Measurements from ENCODE around the gene TENM4.

The TENM4 gene

DNA sequence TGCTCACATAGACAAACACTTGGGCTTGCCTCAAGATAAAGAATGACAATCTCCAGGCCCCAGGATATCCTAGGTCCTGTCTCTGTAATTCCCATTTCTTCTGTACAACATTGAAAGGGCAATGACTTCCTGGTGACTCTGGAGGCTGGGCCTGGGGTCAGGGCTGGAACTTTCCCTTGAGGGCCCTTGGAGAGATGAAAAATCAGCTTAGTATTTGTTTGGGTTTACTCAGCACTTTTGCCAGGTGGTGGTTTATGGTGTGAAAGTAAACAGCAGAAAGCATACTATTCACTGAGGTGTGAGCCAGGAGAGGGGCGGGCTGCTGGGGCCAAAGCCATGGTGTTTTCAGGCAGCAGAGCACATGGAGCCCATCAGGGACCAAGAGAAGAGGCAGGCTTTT is 651.5 kb downstream of the TENM4 start:
- DNase-seq = no peak

DNA sequence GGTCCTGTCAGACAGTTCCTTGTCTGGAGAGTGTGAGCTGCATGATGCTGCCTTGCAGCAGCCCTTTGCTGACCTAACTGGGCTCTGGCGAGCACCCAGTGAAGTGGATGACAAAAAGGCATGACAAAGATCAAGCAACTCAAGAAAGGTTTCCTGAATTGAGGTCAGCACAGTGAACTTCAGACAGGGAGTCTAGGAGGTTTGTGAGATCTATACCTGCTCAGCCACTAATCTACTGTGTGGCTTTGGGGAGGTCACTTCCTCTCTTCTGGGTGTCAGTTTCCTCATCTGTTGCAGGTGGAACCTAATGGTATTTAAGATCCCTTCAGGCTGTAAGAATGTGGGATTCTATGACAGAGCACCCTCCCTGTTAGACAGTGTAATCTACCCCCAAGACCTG is 652.3 kb downstream of the TENM4 start:
- no peak for DNase-seq

GRCh38 chr11:78787696-78788095 is 653.1 kb downstream of the TENM4 start:
- no peak for DNase-seq

DNA sequence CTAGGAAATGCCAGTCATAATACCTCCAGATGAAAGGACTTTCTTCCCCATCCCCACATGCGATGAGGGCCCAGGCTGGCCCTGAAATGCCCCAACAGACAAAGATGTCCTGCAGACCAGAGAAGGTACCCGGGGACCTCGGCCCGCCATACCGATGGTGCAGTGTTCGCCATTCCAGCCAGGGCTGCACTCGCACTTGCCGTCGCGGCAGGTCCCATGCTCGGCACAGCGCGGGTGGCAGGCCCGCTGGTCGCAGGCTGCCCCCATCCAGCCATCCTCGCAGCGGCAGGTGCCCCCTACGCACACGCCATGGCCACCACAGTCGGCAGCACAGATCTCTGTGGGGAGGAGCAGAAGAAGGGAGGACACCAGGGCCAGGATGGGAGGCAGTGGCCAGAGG is 654.1 kb downstream of the TENM4 start:
- no peak for DNase-seq

DNA sequence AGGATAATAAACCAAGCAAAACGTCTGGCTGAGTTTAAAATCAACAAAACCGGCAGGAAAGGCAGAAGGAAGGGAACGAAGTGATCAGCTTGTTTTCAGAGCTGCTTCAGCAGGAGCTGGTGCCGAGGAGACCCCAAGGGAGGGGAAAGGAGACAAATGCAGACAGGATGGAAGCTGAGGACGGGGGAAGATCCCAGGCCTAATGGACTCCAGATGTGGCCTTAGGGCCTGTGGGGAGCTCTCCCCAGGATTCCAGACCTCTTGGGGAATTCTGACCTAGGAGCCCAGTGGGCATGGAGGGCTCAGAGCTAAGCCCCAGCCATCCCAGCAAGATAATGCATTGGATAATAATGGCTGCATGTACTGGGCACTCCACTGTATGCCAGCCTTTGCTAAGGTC is 654.7 kb downstream of the TENM4 start:
- no peak for DNase-seq

GRCh38 chr11:78784321-78785061 is 656.3 kb downstream of the TENM4 start:
- DNase-seq = no peak

DNA sequence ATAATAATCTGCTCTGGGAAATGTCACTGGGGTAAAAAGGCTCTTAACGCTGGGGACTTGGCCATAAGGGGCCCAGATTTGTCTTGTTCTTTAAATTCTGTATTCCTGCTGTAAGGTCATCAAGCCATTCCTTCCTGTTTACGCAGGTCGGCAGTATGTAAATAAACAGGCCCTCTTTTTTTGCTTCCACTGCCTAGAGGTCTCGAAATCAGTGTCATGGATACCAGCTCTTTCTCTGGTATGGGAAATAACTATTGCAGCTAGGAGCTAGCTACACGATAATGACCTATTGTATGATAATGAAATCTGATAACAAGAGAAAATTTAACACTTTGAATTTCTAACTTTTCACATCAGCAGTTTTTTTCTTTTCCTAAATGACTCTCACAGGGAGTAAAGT is 657.0 kb downstream of the TENM4 start:
- no peak for DNase-seq

GRCh38 chr11:78783301-78783700 is 657.5 kb downstream of the TENM4 start:
- no peak for DNase-seq

- no peak for DNase-seq
Observed at GRCh38 chr11:78782725-78783124, 658.1 kb downstream of the TENM4 start.

DNA sequence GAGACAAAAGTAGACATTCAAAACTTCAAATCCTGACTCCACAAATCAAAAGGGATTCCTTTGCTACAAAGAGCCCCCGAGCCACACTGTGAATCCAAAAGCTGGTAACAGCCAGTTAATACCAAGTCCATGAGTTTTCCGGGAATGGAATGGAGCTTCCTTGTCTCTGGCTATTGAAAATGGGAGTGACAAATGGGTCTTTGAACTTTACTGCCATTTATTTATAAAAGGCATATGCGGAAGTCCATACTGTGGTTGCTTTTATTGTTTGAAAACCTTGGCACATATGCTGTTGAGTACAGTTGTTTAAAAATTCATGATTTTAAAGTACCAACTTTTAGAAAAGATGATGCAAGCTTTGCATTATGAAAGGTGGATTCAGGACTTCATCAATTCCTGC is 659.9 kb downstream of the TENM4 start:
- no peak for DNase-seq

- DNase-seq = no peak
Observed at GRCh38 chr11:78773492-78773891, 667.3 kb downstream of the TENM4 start.

DNA sequence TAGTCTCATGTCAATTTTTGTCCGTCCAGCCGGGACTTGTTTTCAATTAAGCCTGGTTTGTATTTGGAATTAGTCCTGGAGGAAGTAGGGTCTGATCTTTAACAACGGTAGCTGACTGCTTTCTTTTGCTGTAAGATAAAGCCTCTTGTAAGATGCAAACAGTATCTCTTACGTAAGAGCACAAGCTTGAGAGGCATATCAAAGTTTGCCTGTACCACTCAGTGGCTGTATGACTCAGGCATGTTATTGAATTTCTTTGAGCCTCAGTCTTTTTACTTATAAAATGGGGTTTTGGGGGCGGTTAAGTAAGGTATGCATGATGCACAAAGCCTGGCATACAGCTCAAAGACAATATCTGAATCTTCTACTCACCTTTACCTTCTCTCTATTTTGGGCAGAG is 667.8 kb downstream of the TENM4 start:
- no peak for DNase-seq

DNA sequence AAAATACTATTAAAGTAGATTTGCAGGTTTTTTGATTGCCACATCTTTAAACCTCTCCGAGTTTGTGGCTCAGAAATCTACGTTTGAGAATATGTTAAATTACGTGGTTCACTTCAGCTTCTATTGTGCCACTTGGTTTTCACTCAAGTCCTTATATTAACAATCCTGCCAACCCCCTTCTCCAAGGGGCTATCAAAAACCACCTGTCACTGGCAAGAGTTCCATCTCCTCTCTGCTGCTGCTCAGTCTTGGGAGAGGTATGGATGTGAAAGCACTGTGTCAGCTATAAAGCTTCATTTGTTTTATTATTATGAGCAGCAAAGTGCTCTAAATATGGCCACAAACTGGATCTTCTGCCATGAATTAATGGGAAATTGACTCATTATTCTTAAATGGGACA is 668.6 kb downstream of the TENM4 start:
- DNase-seq = no peak

DNA sequence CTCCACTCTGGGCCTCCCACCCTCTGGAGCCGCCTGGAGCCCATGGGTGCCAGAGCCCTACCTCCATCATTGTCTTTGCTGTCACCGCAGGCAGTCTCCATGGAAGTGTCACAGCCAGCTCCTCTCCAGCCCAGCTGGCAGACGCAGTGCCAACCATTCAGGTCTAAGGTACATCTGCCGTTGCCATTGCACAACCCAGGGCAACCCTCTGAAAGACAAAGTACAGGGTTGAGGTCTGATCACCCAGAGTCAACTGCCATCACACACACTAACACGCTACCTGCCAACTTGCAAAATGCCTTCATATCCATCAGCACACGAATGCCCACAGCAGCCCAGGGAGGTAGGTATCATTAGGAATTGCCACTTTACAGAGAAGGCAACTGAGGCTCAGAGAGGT is 669.9 kb downstream of the TENM4 start:
- DNase-seq = no peak

DNA sequence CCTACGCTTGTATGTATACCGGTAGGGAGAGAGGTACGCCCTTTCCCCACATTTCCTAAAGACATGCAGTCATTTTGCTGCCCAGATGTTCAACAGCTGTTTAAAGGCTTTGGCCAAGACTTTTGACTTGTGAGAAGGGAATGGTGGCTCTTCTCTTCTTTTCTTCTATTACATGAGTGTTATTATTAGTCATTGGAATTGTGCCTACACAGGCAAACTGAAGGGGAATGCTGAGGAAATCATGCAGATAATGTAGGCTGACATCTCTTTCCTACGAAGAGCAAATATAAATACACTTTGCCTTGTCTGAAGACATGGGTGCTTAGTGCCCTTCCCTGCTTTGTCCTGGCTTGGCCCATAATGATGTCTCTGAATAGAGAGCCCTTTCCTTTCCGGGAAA is 671.9 kb downstream of the TENM4 start:
- DNase-seq = no peak

DNA sequence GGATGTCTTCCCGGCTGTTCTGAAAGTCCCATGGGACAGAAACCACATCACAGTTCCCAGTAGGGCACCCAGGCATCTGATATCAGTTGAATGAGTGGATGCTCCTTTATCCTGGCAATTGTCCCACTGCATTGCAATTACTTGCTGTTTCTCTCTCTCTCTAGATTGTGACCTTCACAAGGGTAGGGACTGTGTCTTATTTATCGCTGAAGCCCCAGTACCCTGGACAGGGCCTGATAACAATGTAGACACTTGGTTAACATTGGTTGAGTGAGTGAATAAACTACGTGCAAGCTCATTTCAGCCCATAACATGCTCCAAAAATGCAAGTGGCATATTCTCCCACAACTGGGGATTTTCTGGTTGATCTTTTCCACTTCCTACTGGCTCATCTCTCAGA is 672.5 kb downstream of the TENM4 start:
- DNase-seq = no peak

GRCh38 chr11:78767027-78767932 is 673.5 kb downstream of the TENM4 start:
- no peak for DNase-seq

- DNase-seq = no peak
Observed at GRCh38 chr11:78764946-78765345, 675.9 kb downstream of the TENM4 start.

DNA sequence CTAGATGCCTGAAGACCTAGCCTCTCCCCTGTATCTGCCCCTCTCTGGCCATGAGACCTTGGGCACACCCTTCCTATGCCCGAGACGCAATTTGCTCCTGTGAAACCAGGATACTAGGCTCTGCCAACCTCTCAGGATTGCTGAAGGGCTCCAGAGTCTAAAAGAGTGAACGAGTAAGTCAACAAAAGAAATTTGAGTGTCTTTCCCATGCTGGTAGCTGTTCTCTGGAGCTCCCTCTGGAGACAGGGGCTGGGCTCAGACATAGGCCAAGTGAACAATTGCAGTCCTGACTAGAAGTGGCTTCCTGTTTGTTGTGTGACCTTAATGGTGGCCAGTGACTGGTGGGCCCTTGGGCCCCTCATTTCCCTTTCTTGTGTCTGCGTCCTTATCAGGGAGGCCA is 677.2 kb downstream of the TENM4 start:
- DNase-seq = no peak

- no peak for DNase-seq
Observed at GRCh38 chr11:78762105-78762504, 678.7 kb downstream of the TENM4 start.

GRCh38 chr11:78759071-78759470 is 681.8 kb downstream of the TENM4 start:
- no peak for DNase-seq

DNA sequence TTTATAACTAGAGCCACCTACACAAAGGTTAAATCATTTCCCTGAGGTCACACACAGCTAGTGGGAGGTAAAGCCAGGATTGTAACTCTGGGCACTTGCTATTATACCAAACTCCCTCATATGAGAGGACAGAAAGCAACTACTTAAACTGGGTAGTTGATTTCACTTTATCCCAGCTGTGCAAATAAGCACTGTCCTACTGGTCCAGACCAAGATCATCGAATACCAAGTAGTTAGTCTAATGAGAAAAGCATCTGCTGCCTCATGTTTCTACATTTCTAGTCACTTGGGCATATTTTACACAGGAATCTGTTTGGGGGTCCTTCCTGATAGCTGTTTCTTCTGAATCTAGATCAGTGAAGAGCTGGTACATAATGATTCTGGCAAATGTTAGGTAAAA is 687.5 kb downstream of the TENM4 start:
- no peak for DNase-seq

DNA sequence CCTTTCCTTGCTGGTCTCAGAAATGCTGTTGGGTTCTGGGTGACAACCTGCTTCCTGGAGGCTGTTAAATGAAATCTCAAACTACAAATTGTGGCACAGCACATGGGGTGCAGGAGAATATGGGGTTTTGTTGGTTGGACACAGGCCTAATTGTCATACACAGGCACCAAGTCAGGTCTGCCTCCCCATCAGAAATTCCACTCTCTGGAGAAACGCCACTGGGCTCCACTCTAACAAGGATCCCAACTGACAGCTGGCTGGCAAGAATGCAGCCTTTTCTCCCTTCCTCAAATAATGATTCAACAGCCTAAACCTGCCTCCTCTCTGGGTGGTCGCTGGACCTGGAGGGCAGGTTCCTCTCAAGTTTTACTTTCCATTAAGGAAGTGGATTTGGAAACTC is 688.3 kb downstream of the TENM4 start:
- no peak for DNase-seq

DNA sequence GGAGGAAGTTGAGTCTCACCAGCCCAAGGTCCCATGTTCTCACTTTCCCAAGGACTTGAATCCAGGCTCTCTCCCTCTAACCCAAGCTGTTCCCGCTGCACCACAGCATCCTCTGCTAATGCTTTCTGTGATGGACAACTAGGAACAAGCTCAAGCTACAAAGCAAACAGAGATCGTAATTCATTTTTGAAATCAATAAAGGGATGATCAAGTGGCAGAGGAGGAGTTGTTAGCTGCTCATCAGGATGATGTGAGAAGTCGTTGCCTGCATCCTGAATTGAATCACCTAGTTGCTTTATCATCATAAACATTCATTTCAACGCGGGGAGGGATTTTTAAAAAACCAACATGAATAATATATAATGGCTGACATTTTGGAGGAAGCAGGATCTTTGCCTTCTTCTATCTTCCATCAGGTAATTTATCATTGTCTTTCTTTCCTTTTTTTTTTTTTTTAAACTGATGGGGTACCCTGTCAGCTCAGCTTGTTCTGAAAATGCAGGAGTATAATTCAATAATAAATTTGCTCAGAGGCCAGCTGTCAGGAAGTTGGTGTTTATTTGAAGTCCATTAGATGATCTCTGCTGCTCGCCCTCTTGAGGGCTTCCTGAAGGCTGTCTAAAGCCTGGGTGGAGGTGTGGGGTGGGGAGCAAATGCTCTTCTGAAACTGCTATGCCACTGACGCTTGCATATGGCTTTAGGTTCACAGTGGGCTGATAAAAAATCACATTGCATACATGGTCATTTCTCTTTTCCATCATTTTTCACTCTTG is 691.7 kb downstream of the TENM4 start:
- no peak for DNase-seq

Data from activated CD4-positive, alpha-beta T cell treated with anti-CD3 and anti-CD28 coated beads, Interleukin-2, amount 50 U/mL, for 4 hours (primary cell).